NCI-H2196 (cell line): ENCODE data around the gene TATDN3.
"Not testable (repeated sequence)": the region's sequence is repeated elsewhere in the genome, so short reads cannot be mapped to it uniquely, and the experiment has no call there.

Experiments
- DNase-seq: peaks from one replicate; lab custom pipeline; 2025; ENCODE audit not compliant: unreplicated experiment; lab: John Stamatoyannopoulos, UW

TATDN3 gene

GRCh38 chr1:212774584-212774983, 17.1 kb upstream of the TATDN3 start:
- DNase-seq: no peak

GRCh38 chr1:212775241-212775640, 16.5 kb upstream of the TATDN3 start:
- no peak for DNase-seq

- no peak for DNase-seq
Observed at GRCh38 chr1:212777151-212777550, 14.5 kb upstream of the TATDN3 start.

- not testable (repeated sequence) for DNase-seq
Observed at GRCh38 chr1:212779086-212779485, 12.6 kb upstream of the TATDN3 start.

GRCh38 chr1:212780759-212781158, 10.9 kb upstream of the TATDN3 start:
- DNase-seq: no peak

- no peak for DNase-seq
Observed at GRCh38 chr1:212781225-212781624, 10.5 kb upstream of the TATDN3 start.

GRCh38 chr1:212782422-212783154, 9.1 kb upstream of the TATDN3 start:
- DNase-seq: peak; percentile 16

GRCh38 chr1:212783976-212784375, 7.7 kb upstream of the TATDN3 start:
- DNase-seq: no peak

- no peak for DNase-seq
Observed at GRCh38 chr1:212785871-212786270, 5.8 kb upstream of the TATDN3 start.

- DNase-seq: peak; percentile 78
Observed at GRCh38 chr1:212791261-212791675, 426 bp upstream of the TATDN3 start.

GRCh38 chr1:212792396-212792908, 758 bp downstream of the TATDN3 start:
- DNase-seq: no peak

- no peak for DNase-seq
Observed at GRCh38 chr1:212794561-212795014, 2.9 kb downstream of the TATDN3 start.

GRCh38 chr1:212797681-212798080, 6.0 kb downstream of the TATDN3 start:
- DNase-seq: no peak

GRCh38 chr1:212805767-212806166, 14.1 kb downstream of the TATDN3 start:
- no peak for DNase-seq

- peak; percentile 7 for DNase-seq
Observed at GRCh38 chr1:212814537-212815334, 23.0 kb downstream of the TATDN3 start.

- no peak for DNase-seq
Observed at GRCh38 chr1:212816567-212817278, 25.0 kb downstream of the TATDN3 start.

- DNase-seq: no peak
Observed at GRCh38 chr1:212819726-212820125, 28.0 kb downstream of the TATDN3 start.

GRCh38 chr1:212820969-212821368, 29.3 kb downstream of the TATDN3 start:
- no peak for DNase-seq

GRCh38 chr1:212822956-212823355, 31.3 kb downstream of the TATDN3 start:
- no peak for DNase-seq

- DNase-seq: no peak
Observed at GRCh38 chr1:212824201-212824600, 32.5 kb downstream of the TATDN3 start.

GRCh38 chr1:212825798-212826452, 34.2 kb downstream of the TATDN3 start:
- DNase-seq: no peak
